ENCODE data around the gene OGT. TPM values are rescaled to one million over a fixed set of nuclear protein-coding genes. Genes with fewer than 3 reads are reported as not detected.

The OGT gene
- total RNA-seq, 1 experiment from 2014 or later: 116 TPM

- Mint-ChIP-seq H3K27ac (no peak overlapping the region), H3K9me3 (peaks cover 43 to 44% of the 10 kb centered on the region in 2 experiments), H3K36me3 (ENCODE audit: insufficient read depth in 1 of 3, low read depth in 3 of 3) (peaks cover 0 to 12% (median 2%) of the 10 kb centered on the region in 3 experiments; a peak in 4 of 7 replicates), H3K4me3 (no peak overlapping the region), H3K4me1 (no peaks in the 10 kb centered on the region), H3K27me3 (ENCODE audit: low read depth) (no peaks in the 10 kb centered on the region; the same call in 1 of the 2 replicates)
- Histone ChIP-seq H4K20me1 (ENCODE audit: control insufficient read depth, insufficient read depth, insufficient read length) (no peaks in the 10 kb centered on the region), H2BK12ac (ENCODE audit: insufficient read length, low read depth, low read length) (no peak overlapping the region), H4K5ac (ENCODE audit: insufficient read length, low read depth, low read length) (no peak overlapping the region), H4K8ac (replicated peaks; ENCODE audit: insufficient read length, low read depth, low read length) (no peak overlapping the region), H3K14ac (ENCODE audit: insufficient read depth, low read length) (no peak overlapping the region), H3K9me3 (ENCODE audit: control insufficient read depth, low read depth, low read length) (no peaks in the 10 kb centered on the region), H2BK5ac (ENCODE audit: insufficient read length, low read length) (no peak overlapping the region), H3K27ac (ENCODE audit: insufficient read length, low read depth, low read length) (no peak overlapping the region), H3K4me2 (ENCODE audit: insufficient read depth, insufficient read length, low read length) (no peak overlapping the region), H3K18ac (ENCODE audit: insufficient read length, low read depth, low read length) (no peak overlapping the region), H4K91ac (ENCODE audit: insufficient read length, low read depth, low read length) (no peak overlapping the region), H3K56ac (ENCODE audit: insufficient read length, low read depth, low read length) (no peak overlapping the region), H2AK5ac (ENCODE audit: insufficient read length, low read length) (no peak overlapping the region), H3K27me3 (ENCODE audit: insufficient read depth, low read length) (no peaks in the 10 kb centered on the region), H3K23me2 (ENCODE audit: insufficient read length, low read depth, low read length, poor library complexity, severe bottlenecking) (no peaks in the 10 kb centered on the region), H3K9ac (ENCODE audit: extremely low read depth, insufficient read length, low read length) (no peak overlapping the region), H3K79me1 (ENCODE audit: insufficient read depth, low read depth, low read length, poor library complexity, severe bottlenecking) (no peaks in the 10 kb centered on the region), H2AFZ (ENCODE audit: low read length) (no peak overlapping the region), H3K23ac (ENCODE audit: insufficient read length, low read depth, low read length) (no peak overlapping the region), H3K4me1 (ENCODE audit: insufficient read depth, low read length) (no peaks in the 10 kb centered on the region), H2BK120ac (ENCODE audit: low read depth, low read length, poor library complexity, severe bottlenecking) (no peak overlapping the region), H3K4ac (ENCODE audit: low read depth, low read length) (no peak overlapping the region), H3T11ph (ENCODE audit: low read length) (no peak overlapping the region), H2BK20ac (ENCODE audit: low read depth, low read length, poor library complexity, severe bottlenecking) (no peak overlapping the region), H3K79me2 (ENCODE audit: insufficient read depth, low read length) (no peaks in the 10 kb centered on the region), H2BK15ac (ENCODE audit: low read depth, low read length) (no peak overlapping the region)
- TF ChIP-seq CTCF (conservative IDR thresholded peaks at IDR 0.05): no peak
- no peak for DNase-seq
- WGBS (ENCODE audit: extremely low coverage, insufficient read length, low lambda C conversion rate): no CpG with 5 or more reads among the region's 3 CpGs
These were observed 7.6 kb upstream of the OGT start for GRCh38 chrX:71525316-71525715.
